B cell (primary cell): Measurements from ENCODE around the gene DGKE. TPM values are rescaled to one million over a fixed set of nuclear protein-coding genes. Genes with fewer than 3 reads are reported as not detected.

ENCODE experiments used
- ATAC-seq: fragments of 200-7000 bp; cut with Tn5 transposase; one replicate; pipeline ENCODE4 v1.10.0; 2021; ENCODE audit warnings: low read depth, mild to moderate bottlenecking, moderate number of reproducible peaks, moderate library complexity
- CTCF ChIA-PET: fragments of 350-600 bp; sonication (Branson Sonifier 250); formaldehyde crosslinking; loops from one replicate; lab custom pipeline; 2021; ENCODE audit warnings: antibody characterized with exemption, inconsistent platforms; lab: Charles Lee
- POLR2A ChIA-PET: fragments of 350-600 bp; sonication (Branson Sonifier 250); formaldehyde crosslinking; loops from one replicate; lab custom pipeline; 2021; ENCODE audit warnings: antibody characterized with exemption; lab: Charles Lee
- DNase-seq: peaks from one replicate; pipeline ENCODE4 v3.0.0; 2013
- H2AFZ ChIP-seq: 2 replicates; pipeline ENCODE4 v1.6.1; 2012; ENCODE audit warnings: mild to moderate bottlenecking, low read depth, low read length; ENCODE audit not compliant: insufficient read depth, poor library complexity, severe bottlenecking
- H3K27ac ChIP-seq, 2 donors: 1 replicate in 1 of 2; 2 replicates in 1 of 2; pipeline ENCODE4 v1.5.1; 2012 to 2013; ENCODE audit warnings: low read length in 2 of 2, mild to moderate bottlenecking in 2 of 2, moderate library complexity in 1 of 2
- H3K27me3 ChIP-seq, 4 experiments: fragments of 200-600 bp in 1 of 4; sonication (generic) in 1 of 4; replicated peaks in 1 of 4; 1 replicate in 2 of 4; 2 replicates in 2 of 4; pipeline versions ENCODE4 v1.6.1 to v1.7.0; 2013 to 2016; ENCODE audit warnings: low read length in 3 of 4, mild to moderate bottlenecking in 2 of 4, mixed read lengths in 1 of 4, moderate library complexity in 1 of 4; ENCODE audit not compliant: insufficient read depth in 4 of 4, control insufficient read depth in 3 of 4; ENCODE audit errors: control extremely low read depth in 1 of 4
- H3K36me3 ChIP-seq, 2 experiments: replicated peaks in 1 of 2; 1 replicate in 1 of 2; 2 replicates in 1 of 2; pipeline versions ENCODE4 v1.6.1 to v1.7.1; 2013; ENCODE audit warnings: low read length in 1 of 2; ENCODE audit not compliant: insufficient read depth in 2 of 2, control insufficient read depth in 1 of 2; ENCODE audit errors: control extremely low read depth in 1 of 2, extremely low read depth in 1 of 2
- H3K4me1 ChIP-seq, 2 donors: fragments of 200-600 bp in 1 of 2; sonication (generic) in 1 of 2; 1 replicate in 1 of 2; 2 replicates in 1 of 2; pipeline versions ENCODE4 v1.5.1 to v1.6.1; 2013 to 2017; ENCODE audit warnings: low read length in 2 of 2; ENCODE audit not compliant: control insufficient read depth in 2 of 2, insufficient read depth in 2 of 2
- H3K4me2 ChIP-seq: replicated peaks from 2 replicates; pipeline ENCODE3; 2012; ENCODE audit warnings: mild to moderate bottlenecking, low read depth, low read length; ENCODE audit not compliant: poor library complexity, severe bottlenecking
- H3K4me3 ChIP-seq, 5 experiments: fragments of 200-600 bp in 1 of 5; sonication (generic) in 1 of 5; 1 replicate in 3 of 5; 2 replicates in 2 of 5; pipeline versions ENCODE4 v1.5.1 to v1.7.0; 2011 to 2016; ENCODE audit warnings: low read length in 4 of 5, mild to moderate bottlenecking in 4 of 5, low read depth in 2 of 5, control low read depth in 1 of 5, moderate library complexity in 1 of 5; ENCODE audit not compliant: insufficient read depth in 1 of 5; ENCODE audit errors: control extremely low read depth in 1 of 5, extremely low read depth in 1 of 5
- H3K79me2 ChIP-seq: fragments of 200-600 bp; sonication (generic); one replicate; pipeline ENCODE4 v1.6.0; 2016; ENCODE audit warnings: low read length; ENCODE audit not compliant: control insufficient read depth, insufficient read depth
- H3K9ac ChIP-seq: fragments of 200-600 bp; sonication (generic); 2 replicates; pipeline ENCODE4 v1.6.1; 2017; ENCODE audit warnings: mild to moderate bottlenecking, low read length, moderate library complexity
- H3K9me3 ChIP-seq, 3 donors: one replicate each; pipeline versions ENCODE4 v1.6.1 to v1.7.1; 2013; ENCODE audit warnings: low read length in 2 of 3; ENCODE audit not compliant: control insufficient read depth in 2 of 3, insufficient read depth in 1 of 3; ENCODE audit errors: control extremely low read depth in 1 of 3
- H4K20me1 ChIP-seq: 2 replicates; pipeline ENCODE4 v1.6.0; 2012; ENCODE audit warnings: mild to moderate bottlenecking, low read length; ENCODE audit not compliant: insufficient read depth, control insufficient read depth, poor library complexity, severe bottlenecking
- H3K27ac Mint-ChIP-seq: one replicate; pipeline ENCODE4 v1.8.0; 2021; ENCODE audit warnings: mixed read lengths
- H3K27me3 Mint-ChIP-seq: one replicate; pipeline ENCODE4 v1.8.0; 2021; ENCODE audit warnings: mixed read lengths
- H3K4me1 Mint-ChIP-seq: one replicate; pipeline ENCODE4 v1.8.0; 2021; ENCODE audit warnings: mixed read lengths
- H3K4me3 Mint-ChIP-seq: one replicate; pipeline ENCODE4 v1.8.0; 2021; ENCODE audit warnings: mixed read lengths
- H3K9me3 Mint-ChIP-seq: one replicate; pipeline ENCODE4 v1.8.0; 2022; ENCODE audit warnings: mixed read lengths; ENCODE audit not compliant: insufficient read depth
- CTCF ChIP-seq: fragments of 200-600 bp; IDR thresholded peaks from one replicate; pipeline ENCODE4 v1.8.0; 2022; ENCODE audit warnings: antibody characterized with exemption, mild to moderate bottlenecking
- EZH2 ChIP-seq: IDR thresholded peaks from 2 replicates; pipeline ENCODE4 v1.6.1; 2012; ENCODE audit warnings: borderline replicate concordance, low read depth, mild to moderate bottlenecking, moderate library complexity, low read length; ENCODE audit not compliant: insufficient read depth, poor library complexity, severe bottlenecking
- WGBS: methylation state at CpG from one replicate; pipeline ENCODE4 v1.1.5; 2013; ENCODE audit warnings: missing lambda C conversion rate; ENCODE audit not compliant: insufficient coverage; 5-methylcytosine and 5-hydroxymethylcytosine counted together
- intact Hi-C: fragments of 100-400 bp; cut with micrococcal nuclease; formaldehyde crosslinking; loops from one replicate; pipeline ENCODE4 v1.10.0; 2022
- polyA plus RNA-seq: library from polyadenylated mRNA; depleted of rRNA; stranded (reverse); fragments of >200 nt; gene quantifications from 2 replicates; pipeline ENCODE4 v1.2.3, GENCODE V29; 2012
- total RNA-seq, 2 donors: library from RNA; stranded (reverse); fragments of 120-200 nt in 1 of 2; gene quantifications; 1 replicate in 1 of 2; 2 replicates in 1 of 2; pipeline versions ENCODE4 v1.2.3 to v1.2.4, GENCODE V29; 2013 to 2022

Gene DGKE
- total and polyA plus RNA-seq, 2 donors (not counting 1 experiment from before 2014, with no cell fraction given), result 8.9 to 28.1 TPM

- Mint-ChIP-seq H3K27ac (no peak overlapping the region), H3K27me3 (no peaks in the 10 kb centered on the region), H3K4me1 (no peaks in the 10 kb centered on the region), H3K4me3 (no peak overlapping the region), H3K9me3 (no peaks in the 10 kb centered on the region)
- intact Hi-C loops, result loop anchor here (10.0 kb wide), 1 partner anchor 54 kb away; no protein-coding TSS in a partner anchor
- Histone ChIP-seq H3K27ac (no peak overlapping the region), H2AFZ (no peak overlapping the region), H3K9ac (no peak overlapping the region), H3K4me3 (no peak overlapping the region), H3K4me2 (no peak overlapping the region), H3K36me3 (no peaks in the 10 kb centered on the region), H3K79me2 (no peaks in the 10 kb centered on the region), H4K20me1 (no peaks in the 10 kb centered on the region), H3K4me1 (no peaks in the 10 kb centered on the region), H3K27me3 (no peaks in the 10 kb centered on the region), H3K9me3 (no peaks in the 10 kb centered on the region)
- ChIA-PET CTCF (no interaction called here), POLR2A (no interaction called here)
- ATAC-seq (no peak), DNase-seq (no peak)
- WGBS, result 100% methylated on average over 1 of the region's 2 CpGs
- TF ChIP-seq EZH2, result no peak
Measured at GRCh38 chr17:56810343-56810742, 23.6 kb upstream of the DGKE start.

GRCh38 chr17:56810891-56811775 is 22.8 kb upstream of the DGKE start:
- Histone ChIP-seq H3K9me3 (no peaks in the 10 kb centered on the region), H3K9ac (no peak overlapping the region), H3K27me3 (no peaks in the 10 kb centered on the region), H3K4me1 (no peaks in the 10 kb centered on the region), H2AFZ (no peak overlapping the region), H4K20me1 (no peaks in the 10 kb centered on the region), H3K4me3 (no peak overlapping the region), H3K27ac (no peak overlapping the region), H3K36me3 (no peaks in the 10 kb centered on the region), H3K4me2 (no peak overlapping the region), H3K79me2 (no peaks in the 10 kb centered on the region)
- no peak overlapping the region for H3K27ac Mint-ChIP-seq
- POLR2A ChIA-PET, result no interaction called here
- no peak overlapping the region for H3K4me3 Mint-ChIP-seq
- ATAC-seq (no peak), DNase-seq (no peak)
- intact Hi-C loops, result loop anchor here (10.0 kb wide), 1 partner anchor 54 kb away; no protein-coding TSS in a partner anchor
- CTCF ChIA-PET, result no interaction called here
- H3K4me1 Mint-ChIP-seq, result no peaks in the 10 kb centered on the region
- H3K27me3 Mint-ChIP-seq, result no peaks in the 10 kb centered on the region
- no peaks in the 10 kb centered on the region for H3K9me3 Mint-ChIP-seq
- WGBS, result 86% methylated on average over 11 of the region's 12 CpGs
- TF ChIP-seq EZH2, result no peak
- no peak for TF ChIP-seq CTCF
